ENCODE measurements around the gene ABTB1.
"Not testable (repeated sequence)": the region's sequence is repeated elsewhere in the genome, so short reads cannot be mapped to it uniquely, and the experiment has no call there.

Gene ABTB1

DNA sequence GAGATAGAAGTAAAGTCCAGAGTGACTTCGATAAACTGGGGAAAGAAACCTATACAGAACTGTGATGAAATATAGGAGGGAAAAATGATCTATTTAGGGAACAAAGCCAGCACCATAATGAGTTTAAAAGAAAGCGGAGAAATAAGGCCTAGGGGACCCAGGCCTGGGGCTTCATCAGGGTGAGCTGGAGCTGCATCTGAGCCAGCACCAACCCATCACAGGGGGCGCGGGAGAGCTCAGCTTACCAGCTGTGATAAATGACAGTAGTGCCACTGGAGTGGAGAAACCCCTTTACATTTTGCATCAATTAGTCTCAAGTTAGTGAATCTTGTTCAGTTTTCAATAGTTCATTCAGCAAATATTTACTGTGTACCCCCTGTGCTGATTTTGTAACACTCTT is 22.5 kb upstream of the ABTB1 start:
- no peak for DNase-seq

DNA sequence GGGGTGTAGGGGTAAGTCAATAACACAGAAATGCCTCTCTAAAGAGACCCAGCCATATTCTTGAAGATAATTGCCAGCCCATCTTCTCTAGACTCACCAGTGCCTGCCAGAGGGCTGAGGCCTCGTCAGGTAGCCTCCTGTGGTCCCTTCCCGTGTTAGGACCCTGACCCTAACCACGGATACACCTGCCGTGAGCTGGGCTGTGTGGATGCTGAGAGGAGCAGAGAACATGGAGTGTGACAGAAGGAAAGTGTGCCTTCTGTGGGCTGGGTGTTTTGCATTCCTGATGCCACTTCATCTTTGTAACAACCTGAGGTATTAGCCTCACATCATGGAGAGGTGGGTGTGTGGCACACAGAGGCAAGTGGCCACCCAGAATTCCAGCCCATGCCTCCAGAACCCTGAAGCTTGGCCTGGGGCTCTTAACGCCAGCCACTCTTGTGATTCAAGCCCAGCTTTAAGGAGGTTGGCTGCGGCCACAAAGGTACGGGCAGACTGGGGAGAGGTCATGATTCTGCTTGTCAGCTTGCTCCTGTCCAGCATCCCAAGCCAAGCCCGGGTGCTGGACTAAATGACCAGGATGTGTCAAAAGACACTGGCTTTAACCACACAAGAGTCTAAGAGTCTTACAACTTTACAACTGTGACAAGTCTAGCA is 21.1 kb upstream of the ABTB1 start:
- no peak for DNase-seq

DNA sequence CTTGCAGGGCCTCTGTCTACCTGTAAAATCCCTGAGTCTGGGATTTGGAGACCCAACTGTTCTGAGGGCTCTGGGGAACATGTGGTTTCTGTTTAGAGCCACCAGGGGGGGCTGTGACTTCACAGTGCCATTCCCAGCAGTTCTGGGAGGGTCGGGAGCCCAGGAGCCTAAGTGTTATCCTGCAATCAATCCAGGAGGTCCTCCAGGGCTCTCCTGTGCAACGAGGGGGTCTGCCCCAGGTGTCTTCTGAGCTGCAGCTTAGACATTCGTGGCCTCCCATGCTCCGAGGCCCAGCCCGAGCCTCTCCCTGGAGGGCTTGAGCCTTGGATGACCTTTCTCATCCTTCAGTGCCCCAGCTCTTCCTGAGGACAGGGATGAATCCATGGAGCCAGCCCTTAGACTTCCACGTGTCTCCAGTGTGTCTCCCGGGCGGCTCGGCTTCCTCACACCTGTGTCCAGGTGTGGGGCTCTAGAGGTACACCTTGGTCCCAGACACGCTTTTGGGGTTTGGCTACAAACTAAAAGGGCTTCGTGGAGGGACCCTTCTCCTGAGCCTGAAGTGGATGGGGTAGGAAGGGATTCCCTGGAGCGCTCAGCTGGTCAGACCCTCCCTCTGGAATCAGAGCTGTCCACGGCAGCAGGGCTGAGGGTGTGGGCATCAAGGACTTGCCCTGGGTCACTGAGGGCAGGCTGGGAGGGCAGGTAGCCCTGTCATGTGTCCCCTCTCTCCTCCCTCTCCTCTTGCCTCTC is 20.3 kb upstream of the ABTB1 start:
- peak; percentile 24 for DNase-seq

DNA sequence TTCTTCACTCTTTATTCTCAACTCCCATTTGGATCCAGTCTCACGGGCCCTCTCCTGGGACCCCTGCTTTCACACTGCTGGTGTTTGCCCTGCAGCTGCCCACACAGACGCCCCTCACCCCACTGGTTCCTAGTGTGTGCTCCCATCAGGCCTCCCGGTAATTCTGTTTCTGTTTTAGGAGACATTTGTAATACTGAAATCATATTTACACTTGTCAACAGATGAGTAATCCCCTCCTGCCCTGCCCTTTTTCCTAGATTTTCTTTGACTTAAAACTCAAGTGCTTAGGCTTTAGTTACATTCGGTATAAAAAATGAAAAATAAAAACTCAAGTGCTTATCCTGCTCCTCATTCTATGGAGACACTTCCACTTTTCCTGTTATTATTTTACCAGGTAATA is 18.4 kb upstream of the ABTB1 start:
- DNase-seq, result no peak

DNA sequence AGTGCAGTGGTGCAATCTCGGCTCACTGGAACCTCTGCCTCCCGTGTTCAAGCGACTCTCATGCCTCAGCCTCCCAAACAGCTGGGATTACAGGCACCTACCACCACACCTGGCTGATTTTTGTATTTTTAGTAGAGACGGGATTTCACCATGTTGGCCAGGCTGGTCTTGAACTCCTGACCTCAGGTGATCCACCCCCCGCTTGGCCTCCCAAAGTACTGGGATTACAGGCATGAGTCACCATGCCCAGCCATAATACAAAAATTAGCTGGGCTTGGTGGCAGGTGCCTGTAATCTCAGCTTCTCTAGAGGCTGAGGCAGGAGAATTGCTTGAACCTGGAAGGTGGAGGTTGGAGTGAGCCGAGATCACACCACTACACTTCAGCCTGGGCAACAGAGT is 17.8 kb upstream of the ABTB1 start:
- DNase-seq, result not testable (repeated sequence)

DNA sequence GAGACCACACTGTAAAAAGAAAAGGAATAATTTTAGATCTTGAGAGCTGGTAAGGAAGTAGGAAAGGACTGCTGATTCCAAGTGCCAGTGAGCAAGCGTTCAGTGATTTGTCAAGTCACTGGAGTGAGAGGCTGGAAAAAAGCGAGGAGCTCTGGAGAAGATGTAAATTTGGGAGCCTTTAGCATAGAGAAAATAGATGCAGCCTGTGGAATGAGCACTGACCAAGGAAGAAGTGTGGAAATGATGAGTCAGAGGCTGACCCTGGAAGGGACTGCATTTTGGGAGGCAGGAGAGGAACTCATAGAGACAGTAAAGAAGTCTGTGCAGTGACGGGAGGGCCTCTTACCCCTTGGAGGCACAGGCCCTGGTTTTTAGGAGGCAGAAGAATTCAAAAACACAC is 17.1 kb upstream of the ABTB1 start:
- no peak for DNase-seq

DNA sequence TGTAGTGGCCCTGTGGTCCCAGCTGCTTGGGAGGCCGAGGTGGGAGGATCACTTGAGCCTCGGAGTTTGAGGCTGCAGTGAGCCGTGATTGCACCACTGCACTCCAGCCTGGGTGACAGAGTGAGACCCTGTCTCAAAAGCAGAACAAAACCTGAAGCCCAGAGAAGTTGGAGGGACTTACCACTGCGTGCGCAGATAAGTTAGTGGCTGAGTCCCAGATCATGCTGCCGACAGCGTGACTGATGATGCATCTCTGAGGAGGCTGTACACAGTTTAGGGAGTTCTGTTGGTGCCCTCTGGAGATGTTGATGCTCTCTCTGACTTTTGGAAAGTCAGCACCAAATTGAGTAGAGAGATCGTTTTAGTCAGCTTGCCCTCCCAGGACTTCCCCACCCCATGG is 15.8 kb upstream of the ABTB1 start:
- DNase-seq, result no peak

DNA sequence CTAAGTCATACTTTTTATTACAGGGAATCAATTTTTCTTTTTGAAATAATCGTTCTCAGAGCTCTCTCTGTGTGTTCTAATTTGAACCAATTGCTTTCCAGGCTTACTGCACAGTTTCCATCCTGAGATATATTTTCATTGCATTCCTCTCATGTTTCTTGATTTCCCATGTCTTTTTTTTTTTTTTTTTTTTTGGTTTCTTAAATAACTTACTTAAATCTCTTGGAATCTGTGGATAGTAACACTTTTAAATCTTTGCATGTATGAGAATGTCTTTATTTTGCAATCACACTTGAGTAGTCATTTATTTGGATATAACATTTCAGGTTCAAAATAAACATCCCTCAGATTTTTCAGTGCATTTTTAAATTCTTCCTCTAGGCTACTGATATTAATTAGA is 14.5 kb upstream of the ABTB1 start:
- DNase-seq, result no peak

DNA sequence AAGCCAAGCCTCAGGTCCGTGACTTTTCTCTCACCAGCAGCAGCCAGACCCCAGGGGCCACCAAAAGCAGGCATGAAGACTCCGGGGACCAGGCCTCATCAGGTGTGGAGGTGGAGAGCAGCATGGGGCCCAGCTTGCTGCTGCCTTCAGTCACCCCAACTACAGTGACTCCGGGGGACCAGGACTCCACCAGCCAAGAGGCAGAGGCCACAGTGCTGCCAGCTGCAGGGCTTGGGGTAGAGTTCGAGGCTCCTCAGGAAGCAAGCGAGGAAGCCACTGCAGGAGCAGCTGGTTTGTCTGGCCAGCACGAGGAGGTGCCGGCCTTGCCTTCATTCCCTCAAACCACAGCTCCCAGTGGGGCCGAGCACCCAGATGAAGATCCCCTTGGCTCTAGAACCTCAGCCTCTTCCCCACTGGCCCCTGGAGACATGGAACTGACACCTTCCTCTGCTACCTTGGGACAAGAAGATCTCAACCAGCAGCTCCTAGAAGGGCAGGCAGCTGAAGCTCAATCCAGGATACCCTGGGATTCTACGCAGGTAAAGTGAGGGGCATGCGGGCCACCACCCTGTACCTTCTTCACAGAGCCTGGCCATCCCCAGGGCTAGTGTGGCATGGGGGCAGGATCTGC is 12.0 kb upstream of the ABTB1 start:
- DNase-seq, result no peak

DNA sequence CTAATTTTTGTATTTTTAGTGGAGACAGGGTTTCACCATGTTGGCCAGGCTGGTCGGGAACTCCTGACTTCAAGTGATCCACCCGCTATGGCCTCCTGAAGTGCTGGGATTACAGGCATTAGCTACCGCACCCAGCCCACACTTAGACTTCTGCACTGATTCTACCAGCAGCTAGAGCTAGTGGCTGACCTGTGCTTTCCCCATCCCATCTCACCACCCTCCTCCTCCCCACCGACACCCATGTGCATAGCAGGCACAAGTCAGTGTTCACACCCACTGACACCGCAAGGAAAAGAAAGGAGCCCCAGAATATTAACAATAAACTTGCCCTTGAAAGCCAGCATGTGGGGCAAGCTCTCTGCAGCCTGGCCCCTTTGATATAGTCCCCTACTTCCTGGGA is 11.2 kb upstream of the ABTB1 start:
- no peak for DNase-seq

DNA sequence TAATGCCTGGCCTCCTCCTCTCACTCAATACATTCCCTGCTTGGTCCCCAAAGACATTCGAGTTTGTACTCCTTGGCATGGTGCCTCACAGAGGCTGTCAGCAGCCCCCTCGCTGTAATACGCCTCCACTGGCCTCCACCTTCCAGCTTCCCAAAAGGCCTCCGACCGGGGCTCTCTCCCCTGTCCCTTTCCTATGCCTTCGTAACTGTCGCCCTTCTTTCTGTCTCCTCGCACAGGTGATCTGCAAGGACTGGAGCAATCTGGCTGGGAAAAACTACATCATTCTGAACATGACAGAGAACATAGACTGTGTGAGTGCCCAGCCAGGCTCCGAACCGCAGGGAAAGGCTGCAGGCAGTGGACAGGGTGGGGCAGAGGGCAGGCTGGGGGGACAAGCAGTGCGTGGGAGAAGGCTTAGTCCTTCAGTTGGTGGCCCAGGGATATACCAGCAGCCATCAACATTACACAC is 10.7 kb upstream of the ABTB1 start:
- DNase-seq, result no peak

DNA sequence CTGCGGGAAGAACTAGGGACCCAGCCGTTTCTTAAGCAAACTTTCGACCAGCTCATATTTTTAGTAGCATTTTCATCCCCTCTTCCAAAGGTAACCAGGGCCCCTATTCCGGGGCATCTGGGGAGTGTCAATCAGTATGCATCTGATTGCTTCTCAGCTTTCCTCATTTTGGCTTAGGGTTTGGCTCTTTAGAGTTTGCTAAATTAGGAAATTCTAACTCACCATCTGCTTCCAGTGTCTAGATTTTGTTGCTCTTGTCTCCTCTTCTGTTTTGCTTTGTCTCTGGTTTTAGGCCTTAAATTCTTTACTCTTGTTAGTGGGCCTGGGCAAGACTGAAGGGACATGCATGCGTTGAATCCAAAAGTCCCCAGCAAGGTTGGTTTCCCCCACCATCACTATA is 9.6 kb upstream of the ABTB1 start:
- DNase-seq, result no peak

DNA sequence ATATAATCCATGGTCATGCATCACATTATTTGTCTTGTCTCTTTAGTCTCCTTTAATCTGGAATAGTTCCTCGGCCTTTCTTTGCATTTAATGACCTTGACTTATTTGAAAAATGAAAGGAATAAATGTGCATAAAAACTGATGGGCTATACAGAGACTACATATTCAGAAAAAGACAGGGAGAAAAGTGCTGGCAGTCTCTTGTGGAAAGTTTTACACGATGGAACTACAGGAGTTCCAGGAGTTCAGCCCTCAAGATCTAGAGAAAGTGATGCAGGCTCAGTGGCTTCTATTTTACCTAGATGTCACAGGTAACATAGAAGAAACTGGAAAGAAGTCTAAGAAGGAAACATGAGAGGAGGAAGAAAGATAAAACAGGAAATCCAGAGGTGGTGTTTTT is 7.6 kb upstream of the ABTB1 start:
- DNase-seq, result no peak

DNA sequence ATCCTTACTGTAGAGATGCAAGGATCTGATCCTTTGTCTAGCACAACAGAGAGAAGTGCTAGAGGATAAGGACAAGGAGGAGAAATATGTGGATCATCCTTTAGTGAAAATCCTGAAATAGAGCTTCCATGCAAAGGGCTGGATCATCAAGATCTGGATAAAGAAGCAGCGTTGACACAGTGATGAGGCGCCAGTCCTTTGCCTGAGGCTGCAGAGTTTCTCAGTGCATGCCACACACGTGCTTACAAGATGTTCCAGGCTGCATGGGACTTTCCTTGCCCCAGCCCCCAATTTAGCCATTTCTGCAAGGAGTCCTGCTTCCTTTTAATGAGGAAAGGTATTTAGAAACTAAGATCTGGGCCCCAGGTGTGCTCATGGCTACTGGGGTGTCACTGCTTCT is 7.2 kb upstream of the ABTB1 start:
- DNase-seq, result no peak

DNA sequence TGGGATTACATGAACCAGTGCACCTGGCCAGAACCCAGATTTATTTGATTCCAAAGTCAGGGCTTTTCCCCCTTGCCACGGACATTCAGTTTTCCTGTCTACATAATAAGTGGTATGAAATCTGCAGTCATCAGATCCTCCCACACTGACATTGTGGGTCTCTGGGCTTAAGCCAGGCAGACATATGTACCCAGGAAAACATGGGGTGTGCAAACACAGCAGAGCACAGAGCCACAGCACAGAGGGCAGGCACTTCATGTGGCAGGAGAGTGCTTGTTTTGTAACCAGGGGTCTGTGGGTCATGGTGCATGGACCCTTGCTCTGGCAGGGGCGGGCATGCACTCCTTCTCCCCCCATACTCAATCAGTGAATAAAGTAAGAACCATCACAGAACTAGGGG is 6.1 kb upstream of the ABTB1 start:
- DNase-seq, result no peak

DNA sequence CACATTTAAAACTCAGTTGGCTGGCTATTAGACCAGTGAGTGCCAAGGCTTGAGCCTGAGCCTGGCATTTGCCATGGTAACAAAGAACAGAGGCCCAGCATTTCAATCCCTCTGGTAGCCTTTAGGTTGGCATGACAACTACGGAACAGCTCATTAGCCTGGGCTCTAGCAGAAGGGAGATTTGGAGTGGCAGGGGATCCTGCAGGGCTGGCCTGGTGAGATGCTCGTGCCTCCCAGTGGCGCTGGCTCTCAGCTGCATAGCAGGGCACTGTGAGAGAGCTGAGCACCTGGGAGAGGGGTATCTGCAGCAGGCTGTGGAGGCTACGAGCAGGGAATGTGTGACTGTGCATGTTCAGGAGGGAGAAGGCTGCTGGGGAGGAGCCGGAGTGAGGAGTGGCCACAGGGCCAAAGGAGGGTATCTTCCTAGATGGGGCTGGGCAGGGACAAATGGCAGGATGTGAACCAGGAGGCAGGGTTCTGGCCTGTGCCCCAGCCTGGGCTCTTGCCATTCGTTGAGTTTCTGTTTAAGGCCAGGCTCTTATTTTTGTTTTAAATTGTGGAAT is 5.6 kb upstream of the ABTB1 start:
- DNase-seq, result no peak

DNA sequence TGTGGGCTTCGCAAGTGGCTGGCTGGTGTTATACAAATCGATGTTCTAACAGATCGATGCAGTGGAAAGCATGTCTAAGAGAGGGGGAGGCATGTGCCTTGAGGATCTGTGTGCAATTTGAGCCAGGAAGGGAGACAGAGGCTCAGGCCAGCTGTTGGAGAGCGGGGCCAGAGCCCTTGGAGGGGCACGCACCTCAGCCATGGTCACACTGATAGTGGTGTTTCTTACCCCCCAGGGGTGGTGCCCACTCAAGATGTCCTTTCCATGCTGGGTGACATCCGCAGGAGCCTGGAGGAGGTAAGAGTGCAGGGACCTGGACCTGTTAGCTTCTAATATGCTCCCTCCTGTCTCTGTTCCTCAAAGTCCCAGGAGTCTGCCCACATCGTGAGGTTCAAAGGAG is 3.8 kb upstream of the ABTB1 start:
- no peak for DNase-seq

DNA sequence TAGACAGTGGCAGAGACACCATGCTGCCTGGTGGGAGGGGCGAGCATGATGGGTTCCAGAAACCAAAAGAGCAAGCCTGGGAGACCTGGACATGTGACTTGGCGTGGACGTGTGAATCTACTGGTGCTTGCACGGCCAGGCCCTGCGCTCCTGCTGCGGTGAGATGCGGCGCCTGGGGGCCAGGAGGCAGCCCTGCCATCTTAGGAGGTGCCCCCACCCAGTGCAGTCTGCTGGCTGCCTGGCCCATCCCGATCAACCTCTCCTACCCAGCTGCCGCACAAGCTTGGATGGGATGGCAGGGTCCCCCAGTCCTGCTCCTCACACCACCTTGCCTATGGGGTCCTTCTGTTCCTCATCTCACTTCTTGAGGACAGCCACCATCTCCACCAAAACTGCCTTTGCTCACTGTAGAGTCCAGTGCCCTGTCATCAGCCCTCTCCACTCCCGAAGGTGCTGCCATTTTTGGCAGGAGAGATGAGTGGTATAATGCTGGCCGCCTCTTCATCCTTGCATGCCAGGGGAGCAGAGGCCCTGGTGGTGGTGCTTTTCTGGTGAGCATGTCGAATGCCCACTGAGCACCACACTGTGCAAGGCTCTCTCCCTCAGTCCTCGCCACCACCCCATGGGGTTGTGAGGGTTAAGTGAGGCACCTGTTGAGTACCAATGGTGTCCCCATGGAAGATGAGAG is 3.1 kb upstream of the ABTB1 start:
- no peak for DNase-seq

DNA sequence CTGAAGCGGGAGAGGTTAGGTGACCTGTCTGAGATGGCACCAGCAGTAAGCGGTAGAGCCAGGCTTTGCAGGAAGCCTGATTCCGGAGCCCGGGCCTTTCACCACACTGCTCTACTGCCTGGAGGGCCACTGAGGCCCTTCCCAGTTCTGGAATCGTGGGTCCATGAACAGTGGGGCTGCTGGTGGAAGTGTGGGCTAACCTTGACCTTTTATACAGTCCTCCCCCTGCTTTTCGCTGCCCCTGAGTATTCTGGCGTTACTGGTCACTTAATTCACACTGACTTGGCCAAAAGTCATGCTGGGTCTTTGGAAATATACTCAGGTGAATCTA is 2.6 kb upstream of the ABTB1 start:
- DNase-seq, result no peak

DNA sequence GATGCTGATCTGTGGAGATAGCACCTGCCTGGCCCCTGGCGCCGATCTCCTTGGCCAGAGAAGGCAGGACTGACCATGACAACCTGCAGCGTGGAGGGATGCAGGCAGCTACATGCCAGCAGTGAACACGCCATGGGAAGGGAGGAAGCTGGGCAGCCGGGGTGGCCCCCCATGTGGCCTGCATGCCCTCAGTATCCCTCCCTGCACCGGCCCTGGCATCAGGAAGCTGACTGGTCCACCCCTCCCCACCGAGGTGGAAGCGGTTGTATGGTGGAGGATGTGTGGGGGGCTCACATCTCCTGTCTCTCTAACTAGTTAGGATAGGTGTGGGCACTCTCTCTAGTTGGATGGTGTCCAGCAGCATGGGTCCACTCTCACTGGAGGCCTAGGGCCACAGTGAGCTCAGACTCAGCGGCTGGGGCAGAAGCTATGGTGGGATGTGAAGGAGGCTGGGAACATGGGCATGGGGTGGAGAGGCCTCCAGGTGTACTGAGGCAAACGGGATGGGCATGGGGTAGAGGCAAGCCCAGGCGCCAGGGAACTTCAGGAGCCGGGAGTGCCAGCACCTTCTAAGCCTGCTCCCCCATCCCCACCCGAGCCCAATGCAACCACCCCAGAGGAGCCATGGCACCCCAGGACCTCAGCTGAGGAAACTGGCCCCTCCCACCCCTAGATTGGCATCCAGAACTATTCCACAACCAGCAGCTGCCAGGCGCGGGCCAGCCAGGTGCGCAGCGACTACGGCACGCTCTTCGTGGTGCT is 1.8 kb upstream of the ABTB1 start:
- DNase-seq, result no peak

DNA sequence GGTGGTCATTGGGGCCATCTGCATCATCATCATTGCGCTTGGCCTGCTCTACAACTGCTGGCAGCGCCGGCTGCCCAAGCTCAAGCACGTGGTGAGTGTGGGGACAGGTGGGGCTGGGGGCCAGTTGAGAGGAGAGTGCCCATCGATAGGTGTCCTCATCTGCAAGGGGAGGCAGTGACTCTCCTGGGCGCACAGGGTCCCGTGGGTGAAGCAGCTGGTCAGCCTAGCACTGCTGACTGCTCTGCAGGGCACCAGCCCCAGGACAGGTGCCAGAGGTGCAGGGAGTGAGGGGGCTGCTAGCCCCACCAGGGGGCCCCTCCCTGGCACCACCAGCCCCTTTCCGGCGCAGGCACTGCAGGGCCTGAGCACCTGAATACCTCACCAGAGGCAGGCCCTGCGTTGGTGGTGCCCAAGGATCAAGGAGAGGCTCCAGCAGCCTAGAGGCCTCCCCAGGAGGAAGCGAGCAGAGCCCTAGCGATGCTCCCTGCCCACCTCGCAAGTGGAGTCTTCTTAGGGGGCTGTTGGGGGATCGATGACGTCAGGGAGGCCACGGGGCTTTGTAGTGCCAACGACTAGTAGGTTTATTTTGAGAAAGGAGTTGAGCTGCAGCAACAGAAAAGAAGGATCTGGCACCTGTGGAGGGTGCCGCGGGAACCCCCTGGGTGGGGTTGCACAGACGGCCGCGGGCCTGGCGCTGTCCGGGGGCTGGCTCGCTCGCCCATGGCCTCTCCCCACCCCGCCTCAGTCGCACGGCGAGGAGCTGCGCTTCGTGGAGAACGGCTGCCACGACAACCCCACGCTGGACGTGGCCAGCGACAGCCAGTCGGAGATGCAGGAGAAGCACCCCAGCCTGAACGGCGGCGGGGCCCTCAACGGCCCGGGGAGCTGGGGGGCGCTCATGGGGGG is 976 bp upstream of the ABTB1 start:
- peak; percentile 29 for DNase-seq
